T-cell (primary cell): ENCODE data around the gene ZNF146. TPM values are rescaled to one million over a fixed set of nuclear protein-coding genes. Genes with fewer than 3 reads are reported as not detected.

ENCODE experiments used
- total RNA-seq, 35 experiments: library from RNA in 6 of 35; stranded (reverse) in 6 of 35; fragments of 120-200 nt in 1 of 35; gene quantifications; one replicate each; pipeline versions ENCODE4 v1.2.1 to v1.2.4 and lab custom pipeline; 2013 to 2026

Gene ZNF146
- total RNA-seq, 5 donors from 2014 or later (not counting 1 experiment from before 2014, with no cell fraction given) = 24.4 to 63.2 (median 61.1) TPM

Other genes with a start within 250 kb of the ZNF146 start
- gene SDHAF1, start 219.9 kb upstream of the ZNF146 start, total RNA-seq = 10 to 100 TPM; 10.2 to 30.5 (median 27.3) TPM
- gene SYNE4, start 206.3 kb upstream of the ZNF146 start, total RNA-seq = 1 to 10 TPM; 3.2 to 4.4 (median 3.7) TPM
- 10 to 100 TPM; 42.6 to 61.4 (median 51.2) TPM for gene ALKBH6, start 200.9 kb upstream of the ZNF146 start, total RNA-seq
- gene CLIP3, start 182.2 kb upstream of the ZNF146 start, total RNA-seq = 1 to 10 TPM; 1.4 to 6.2 (median 2.6) TPM
- 1 to 10 TPM; 2.6 to 8.0 (median 4.7) TPM for gene THAP8, start 160.8 kb upstream of the ZNF146 start, total RNA-seq
- 1 to 10 TPM; 1.3 to 3.3 (median 2.2) TPM for gene WDR62, start 160.2 kb upstream of the ZNF146 start, total RNA-seq
- gene OVOL3, start 104.0 kb upstream of the ZNF146 start, total RNA-seq = not detected
- gene POLR2I, start 100.2 kb upstream of the ZNF146 start, total RNA-seq = 10 to 100 TPM; 27.4 to 54.8 (median 50.7) TPM
- gene TBCB, start 99.6 kb upstream of the ZNF146 start, total RNA-seq = 100 to 1,000 TPM; 111 to 179 (median 150) TPM
- 100 to 1,000 TPM; 214 to 339 (median 308) TPM for gene CAPNS1, start 75.0 kb upstream of the ZNF146 start, total RNA-seq
- not detected for gene COX7A1, start 62.7 kb upstream of the ZNF146 start, total RNA-seq
- 1 to 10 TPM; 7.5 to 9.1 (median 8.0) TPM for gene ZNF565, start 441 bp upstream of the ZNF146 start, total RNA-seq
- gene ZFP14, start 164.1 kb downstream of the ZNF146 start, total RNA-seq = 10 to 100 TPM in 4 of 5 donors, 1 to 10 TPM in 1; 5.7 to 13.9 (median 11.6) TPM
- 1 to 10 TPM; 2.9 to 8.8 (median 8.2) TPM for gene ZFP82, start 203.5 kb downstream of the ZNF146 start, total RNA-seq